A549 (cell line): Measurements from ENCODE around the gene PTPN14. TPM values are rescaled to one million over a fixed set of nuclear protein-coding genes. Genes with fewer than 3 reads are reported as not detected.

Source experiments
- ATAC-seq, 2 experiments: fragments of 200-7000 bp in 1 of 2; fragments of >200 bp in 1 of 2; cut with Nextera tagmentation in 1 of 2; cut with Tn5 transposase in 1 of 2; 3 replicates each; pipeline versions ENCODE4 v1.8.0 to v1.9.1; 2018 to 2020; ENCODE audit warnings: mild to moderate bottlenecking in 1 of 2, moderate library complexity in 1 of 2
- CTCF ChIA-PET: fragments of 300-600 bp; sonication (Branson Sonifier 250); formaldehyde crosslinking; extraction: SDS; loops from one replicate; lab custom pipeline; 2021; ENCODE audit warnings: antibody characterized with exemption, inconsistent platforms; lab: Yijun Ruan, JAX
- POLR2A ChIA-PET: fragments of 350-600 bp; formaldehyde crosslinking; extraction: SDS; loops from one replicate; lab custom pipeline; 2021; ENCODE audit warnings: antibody characterized with exemption, inconsistent platforms; lab: Yijun Ruan, JAX
- DNase-seq, 2 experiments: peaks; one replicate each; pipeline versions ENCODE4 v3.0.0 to v3.0.0-alpha.2; 2011 to 2016; ENCODE audit warnings: low read depth in 1 of 2, low spot score in 1 of 2
- FAIRE-seq: peaks from 2 replicates; lab custom pipeline; 2011; peaks lifted over from hg19 to GRCh38; lab: Jason Lieb, UNC
- H3K27ac ChIP-seq, 2 experiments: fragments of >200 bp; sonication (Bioruptor Twin); formaldehyde crosslinking; 3 replicates each; pipeline ENCODE4 v1.5.1; 2016 to 2017
- H3K4me1 ChIP-seq: fragments of >200 bp; sonication (Bioruptor Twin); formaldehyde crosslinking; 3 replicates; pipeline ENCODE4 v1.6.1; 2016
- H3K4me2 ChIP-seq: fragments of >200 bp; sonication (Bioruptor Twin); formaldehyde crosslinking; 3 replicates; pipeline ENCODE4 v1.6.1; 2016
- H3K4me3 ChIP-seq: fragments of >200 bp; sonication (Bioruptor Twin); formaldehyde crosslinking; 3 replicates; pipeline ENCODE4 v1.5.1; 2016
- H3K9me3 ChIP-seq: fragments of >200 bp; sonication (Bioruptor Twin); formaldehyde crosslinking; 3 replicates; pipeline ENCODE4 v1.6.1; 2016
- ATOH8 ChIP-seq: fragments of 250-450 bp; sonication (Bioruptor Pico); IDR thresholded peaks from 2 replicates; pipeline ENCODE4 v1.5.0; 2020; ENCODE audit warnings: low read depth, mild to moderate bottlenecking, moderate library complexity
- CEBPB ChIP-seq, 2 experiments: fragments of >200 bp in 1 of 2; sonication (Bioruptor Twin) in 1 of 2; formaldehyde crosslinking in 1 of 2; IDR thresholded peaks; 2 replicates each; pipeline ENCODE4 v1.6.1; 2012 to 2016
- CHD2 ChIP-seq: fragments of 150-350 bp; IDR thresholded peaks from 2 replicates; pipeline ENCODE4 v1.6.1; 2014; ENCODE audit warnings: low read length; ENCODE audit not compliant: partially characterized antibody
- CHD4 ChIP-seq: fragments of 200-600 bp; sonication (generic); IDR thresholded peaks from 2 replicates; pipeline ENCODE4 v1.6.1; 2016; ENCODE audit warnings: antibody characterized with exemption, mild to moderate bottlenecking, borderline replicate concordance
- EHMT2 ChIP-seq: fragments of 200-600 bp; sonication (generic); IDR thresholded peaks from 2 replicates; pipeline ENCODE4 v1.6.1; 2016; ENCODE audit warnings: antibody characterized with exemption, low read depth, mild to moderate bottlenecking, moderate library complexity
- FOSL2 ChIP-seq, 2 experiments: fragments of 450-650 bp in 1 of 2; fragments of >200 bp in 1 of 2; sonication (Bioruptor Twin) in 1 of 2; formaldehyde crosslinking; IDR thresholded peaks; 2 replicates each; pipeline versions ENCODE4 v1.5.0 to v1.6.1; 2016 to 2020; ENCODE audit warnings: mild to moderate bottlenecking in 1 of 2, moderate library complexity in 1 of 2
- HDAC2 ChIP-seq: fragments of 200-600 bp; sonication (generic); IDR thresholded peaks from 2 replicates; pipeline ENCODE4 v1.6.1; 2016
- HOXA7 ChIP-seq: fragments of 250-450 bp; sonication (Bioruptor Pico); IDR thresholded peaks from 2 replicates; pipeline ENCODE4 v1.5.0; 2020; ENCODE audit warnings: mild to moderate bottlenecking, moderate library complexity
- HOXB13 ChIP-seq: fragments of 250-450 bp; sonication (Bioruptor Pico); IDR thresholded peaks from 2 replicates; pipeline ENCODE4 v1.5.0; 2020; ENCODE audit warnings: low read depth, mild to moderate bottlenecking, moderate library complexity
- JUN ChIP-seq, 2 experiments: fragments of >200 bp; sonication (Bioruptor Twin); formaldehyde crosslinking; IDR thresholded peaks; 2 replicates in 1 of 2; 3 replicates in 1 of 2; pipeline ENCODE4 v1.6.1; 2016 to 2017
- NFE2L2 ChIP-seq: fragments of 150-350 bp; conservative IDR thresholded peaks from 2 replicates; pipeline ENCODE4 v1.6.1; 2014; ENCODE audit warnings: low read length
- NPAS2 ChIP-seq: fragments of 250-450 bp; sonication (Bioruptor Pico); IDR thresholded peaks from 2 replicates; pipeline ENCODE4 v1.8.0; 2022; ENCODE audit warnings: mild to moderate bottlenecking, moderate library complexity, borderline replicate concordance
- NR3C1 ChIP-seq: fragments of >200 bp; sonication (Bioruptor Twin); formaldehyde crosslinking; IDR thresholded peaks from 3 replicates; pipeline ENCODE4 v1.6.1; 2017
- PBX3 ChIP-seq: IDR thresholded peaks from 2 replicates; pipeline ENCODE4 v1.6.1; 2012
- POLR2A ChIP-seq: IDR thresholded peaks from 2 replicates; pipeline ENCODE4 v1.6.1; 2012; ENCODE audit warnings: mild to moderate bottlenecking, low read length
- RARB ChIP-seq: fragments of 250-450 bp; sonication (Bioruptor Pico); IDR thresholded peaks from 2 replicates; pipeline ENCODE4 v1.8.0; 2021; ENCODE audit warnings: mild to moderate bottlenecking, moderate library complexity
- RCOR1 ChIP-seq: fragments of 150-350 bp; IDR thresholded peaks from 2 replicates; pipeline ENCODE4 v1.6.1; 2014; ENCODE audit warnings: antibody characterized with exemption, low read length, low read depth
- REST ChIP-seq: fragments of 200-600 bp; sonication (generic); IDR thresholded peaks from 2 replicates; pipeline ENCODE4 v1.6.1; 2016; ENCODE audit warnings: antibody characterized with exemption, mild to moderate bottlenecking, moderate library complexity
- RNF2 ChIP-seq: fragments of 200-600 bp; sonication (generic); IDR thresholded peaks from 2 replicates; pipeline ENCODE4 v1.6.1; 2016; ENCODE audit warnings: low read depth, mild to moderate bottlenecking, antibody characterized with exemption, moderate library complexity, borderline replicate concordance
- TFCP2L1 ChIP-seq: fragments of 250-450 bp; sonication (Bioruptor Pico); IDR thresholded peaks from 2 replicates; pipeline ENCODE4 v1.5.0; 2021; ENCODE audit warnings: mild to moderate bottlenecking
- ZC3H11A ChIP-seq: fragments of 450-650 bp; IDR thresholded peaks from 2 replicates; pipeline ENCODE4 v1.6.1; 2014; ENCODE audit warnings: antibody characterized with exemption, mild to moderate bottlenecking
- ZFP36 ChIP-seq: fragments of 450-650 bp; IDR thresholded peaks from 2 replicates; pipeline ENCODE4 v1.6.1; 2014; ENCODE audit warnings: borderline replicate concordance; ENCODE audit not compliant: partially characterized antibody
- ZNF302 ChIP-seq: fragments of 250-450 bp; sonication (Bioruptor Pico); IDR thresholded peaks from 2 replicates; pipeline ENCODE4 v1.9.0; 2021; ENCODE audit warnings: inconsistent platforms, mild to moderate bottlenecking, moderate library complexity
- WGBS: methylation state at CpG from one replicate; pipeline ENCODE4 v1.1.6; 2017; ENCODE audit errors: missing lambda C conversion rate; 5-methylcytosine and 5-hydroxymethylcytosine counted together
- polyA plus RNA-seq, 4 experiments: library from polyadenylated mRNA; depleted of rRNA in 3 of 4; stranded (reverse); fragments of >200 nt; fragmentation: RNase III in 1 of 4; extraction: RNeasy Plus Mini Kit Qiagen cat#74134 plus additional on column Dnase treatment in 1 of 4; gene quantifications; 2 replicates in 3 of 4; 3 replicates in 1 of 4; pipeline ENCODE4 v1.2.3, GENCODE V29; 2011 to 2017
- TF ChIP-seq, protein P1 (sequence below): fragments of >200 bp; sonication (Bioruptor Twin); formaldehyde crosslinking; IDR thresholded peaks from 2 replicates; pipeline ENCODE4 v1.6.1; 2016

Gene PTPN14
- polyA plus RNA-seq, 2 of the 4 experiments (the other 2 are of a cell fraction) = 9.2 to 10.0 TPM

- TF ChIP-seq JUN (IDR thresholded peaks at IDR 0.05) (no peak), NR3C1 (no peak), CHD2 (no peak), HOXA7 (CRISPR knock-in tag) (no peak), NPAS2 (CRISPR knock-in tag) (no peak), CEBPB (IDR thresholded peaks at IDR 0.05) (no peak), RNF2 (no peak)
- no peak for FAIRE-seq
These were observed 220.7 kb downstream of the PTPN14 start for GRCh38 chr1:214330715-214331114.

GRCh38 chr1:214330222-214330621 is 221.2 kb downstream of the PTPN14 start:
- Histone ChIP-seq H3K9me3 (no peaks in the 10 kb centered on the region), H3K4me1 (no peaks in the 10 kb centered on the region), H3K4me2 (no peak overlapping the region), H3K4me3 (no peak overlapping the region)
- FAIRE-seq (no peak), ATAC-seq (no peak), DNase-seq (no peak)
- POLR2A ChIA-PET = no interaction called here
- TF ChIP-seq HDAC2 (no peak), TFCP2L1 (CRISPR knock-in tag) (no peak), EHMT2 (no peak), RARB (no peak), CHD4 (no peak), ZFP36 (no peak), FOSL2 (IDR thresholded peaks at IDR 0.05) (no peak), FOSL2 (CRISPR knock-in tag; IDR thresholded peaks at IDR 0.05) (no peak), RCOR1 (no peak), ATOH8 (CRISPR knock-in tag) (no peak), NPAS2 (CRISPR knock-in tag) (no peak), POLR2A (no peak), HOXB13 (CRISPR knock-in tag) (no peak)
- TF ChIP-seq, protein P1, sequence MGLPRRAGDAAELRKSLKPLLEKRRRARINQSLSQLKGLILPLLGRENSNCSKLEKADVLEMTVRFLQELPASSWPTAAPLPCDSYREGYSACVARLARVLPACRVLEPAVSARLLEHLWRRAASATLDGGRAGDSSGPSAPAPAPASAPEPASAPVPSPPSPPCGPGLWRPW = no peak
- TF ChIP-seq, all 56 proteins: peak for 0
- H3K27ac ChIP-seq = no peak overlapping the region
- CTCF ChIA-PET = interaction anchor here (0.8 to 18.8 kb wide), 22 partner anchors 11 to 1197 kb away, joined by 3 to 515 read pairs (median 9); partner anchors contain the start of gene SMYD2
- 83% methylated on average over 3 of the region's 3 CpGs for WGBS

More at GRCh38 chr1:214330715-214331114, 220.7 kb downstream of the PTPN14 start:
- CTCF ChIA-PET = interaction anchor here (0.8 to 18.8 kb wide), 25 partner anchors 10 to 312 kb away, joined by 3 to 515 read pairs (median 11); partner anchors contain the start of gene SMYD2
- Histone ChIP-seq H3K27ac (no peak overlapping the region), H3K4me2 (no peak overlapping the region), H3K4me1 (no peaks in the 10 kb centered on the region), H3K4me3 (no peak overlapping the region), H3K9me3 (no peaks in the 10 kb centered on the region)
- 91% methylated on average over 12 of the region's 12 CpGs for WGBS
- ATAC-seq = no peak
- no peak for DNase-seq
- POLR2A ChIA-PET = no interaction called here

DNA sequence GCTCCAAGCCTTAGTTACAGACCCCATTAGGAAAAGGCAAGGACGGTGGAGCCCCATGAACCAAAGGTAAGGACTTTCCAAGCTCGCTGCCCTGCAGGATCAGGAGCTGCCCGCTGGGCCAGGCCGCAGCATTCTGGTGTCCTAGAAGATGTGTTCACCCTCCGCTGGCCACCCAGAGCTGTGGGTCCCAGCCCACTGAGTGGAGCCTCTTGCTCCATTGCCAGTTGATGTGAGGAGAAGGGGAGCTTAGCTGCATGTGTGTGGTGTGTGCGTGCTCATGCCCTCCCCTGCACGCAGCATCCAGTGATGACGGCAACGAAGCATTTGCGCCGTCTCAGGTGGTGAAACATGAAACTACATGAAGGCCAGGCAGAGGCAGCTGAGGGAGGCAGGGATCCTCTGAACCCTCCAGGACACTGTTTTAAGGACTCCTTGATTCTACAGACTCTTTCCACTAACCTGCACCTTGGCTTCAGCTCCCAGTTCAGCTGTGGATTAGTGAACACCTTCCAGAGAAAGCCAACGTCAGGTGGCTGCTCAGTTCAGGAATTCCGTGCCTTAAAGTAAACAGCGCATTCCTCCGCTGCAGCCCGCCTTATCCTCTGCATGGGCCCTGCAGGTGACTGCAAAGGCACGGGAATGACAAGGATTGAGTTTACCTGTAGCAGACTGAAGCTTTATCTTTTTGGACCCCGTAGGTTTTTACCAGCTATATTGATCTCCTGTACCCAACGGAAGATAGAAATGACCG is 221.8 kb downstream of the PTPN14 start:
- Histone ChIP-seq H3K27ac (no peak overlapping the region), H3K4me1 (no peaks in the 10 kb centered on the region), H3K4me2 (no peak overlapping the region)
- no peak for DNase-seq
- TF ChIP-seq HOXA7 (CRISPR knock-in tag) (no peak), ZC3H11A (no peak), NFE2L2 (no peak), HOXB13 (CRISPR knock-in tag) (no peak), RARB (no peak), REST (no peak), POLR2A (no peak), ZNF302 (no peak), NPAS2 (CRISPR knock-in tag) (no peak), JUN (IDR thresholded peaks at IDR 0.05) (no peak), TFCP2L1 (CRISPR knock-in tag) (no peak), PBX3 (no peak)
- TF ChIP-seq, all 56 proteins: peak for 0
- no peak overlapping the region for H3K4me3 ChIP-seq
- FAIRE-seq (no peak), ATAC-seq (no peak)
- WGBS = 84% methylated on average over 18 of the region's 20 CpGs
- ChIA-PET CTCF (interaction anchor here (0.8 to 18.8 kb wide), 46 partner anchors 8 to 1198 kb away, joined by 3 to 515 read pairs (median 5); partner anchors contain the start of gene SMYD2), POLR2A (no interaction called here)
- H3K9me3 ChIP-seq = no peaks in the 10 kb centered on the region
